Endothelial cell of umbilical vein (primary cell): ENCODE results near the gene PRDM2.

ENCODE experiments used
- CTCF ChIP-seq, 2 donors: IDR thresholded peaks; 1 replicate in 1 of 2; 2 replicates in 1 of 2; pipeline ENCODE4 v1.5.1; 2011; ENCODE audit warnings: low read length in 2 of 2, mild to moderate bottlenecking in 2 of 2, moderate library complexity in 2 of 2, control low read depth in 1 of 2, inconsistent platforms in 1 of 2, low read depth in 1 of 2; ENCODE audit not compliant: insufficient read depth in 1 of 2; ENCODE audit errors: extremely low read depth in 1 of 2
- EZH2 ChIP-seq: IDR thresholded peaks from 2 replicates; pipeline ENCODE4 v1.6.1; 2012; ENCODE audit warnings: borderline replicate concordance, low read depth, mild to moderate bottlenecking, moderate library complexity, low read length, inconsistent platforms; ENCODE audit not compliant: severe bottlenecking
- MAX ChIP-seq: IDR thresholded peaks from 2 replicates; pipeline ENCODE4 v1.6.1; 2011; ENCODE audit not compliant: insufficient read depth, insufficient read length
- POLR2A ChIP-seq: IDR thresholded peaks from 2 replicates; pipeline ENCODE4 v1.6.1; 2012; ENCODE audit warnings: low read depth, mild to moderate bottlenecking, control low read depth, low read length

- TF ChIP-seq EZH2 = no peak
- no peak for TF ChIP-seq MAX
- no peak for TF ChIP-seq POLR2A
- no peak for TF ChIP-seq CTCF (IDR thresholded peaks at IDR 0.05; ENCODE audit: extremely low read depth in 1 of 2, insufficient read depth in 1 of 2, low read depth in 1 of 2, low read length in 2 of 2)
These were observed 90.5 kb downstream of the PRDM2 start for GRCh38 chr1:13790290-13791030.
